GM19372 (cell line): ENCODE data around the gene LEF1.

ENCODE experiments used
- ATAC-seq: cut with Tn5 transposase; IDR thresholded peaks from one replicate; pipeline ENCODE4 v1.9.1; 2021; ENCODE audit warnings: mild to moderate bottlenecking, low read depth, moderate library complexity; ENCODE audit not compliant: unreplicated experiment

Gene LEF1

GRCh38 chr4:108115168-108115526, 53.6 kb downstream of the LEF1 start:
- no peak for ATAC-seq

DNA sequence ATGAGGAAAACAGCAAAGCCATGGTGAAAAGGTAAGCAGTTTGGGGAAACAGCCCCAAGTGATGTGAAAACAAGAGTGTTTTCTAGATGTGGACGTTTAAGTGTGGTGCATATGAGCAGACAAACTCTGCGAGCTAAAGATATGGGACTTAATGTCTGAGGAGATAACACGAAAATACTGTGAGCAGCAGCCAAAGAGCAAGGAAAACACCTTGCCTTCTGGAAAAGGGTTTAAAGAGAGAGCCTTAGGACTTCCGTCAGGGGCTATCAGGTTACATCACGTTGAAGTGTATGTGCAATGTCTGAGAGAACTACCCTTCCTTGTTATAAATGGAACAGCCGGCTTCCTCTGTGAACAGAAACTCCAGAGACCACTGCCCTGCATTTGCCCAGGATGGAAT, 54.2 kb downstream of the LEF1 start:
- ATAC-seq, result no peak

DNA sequence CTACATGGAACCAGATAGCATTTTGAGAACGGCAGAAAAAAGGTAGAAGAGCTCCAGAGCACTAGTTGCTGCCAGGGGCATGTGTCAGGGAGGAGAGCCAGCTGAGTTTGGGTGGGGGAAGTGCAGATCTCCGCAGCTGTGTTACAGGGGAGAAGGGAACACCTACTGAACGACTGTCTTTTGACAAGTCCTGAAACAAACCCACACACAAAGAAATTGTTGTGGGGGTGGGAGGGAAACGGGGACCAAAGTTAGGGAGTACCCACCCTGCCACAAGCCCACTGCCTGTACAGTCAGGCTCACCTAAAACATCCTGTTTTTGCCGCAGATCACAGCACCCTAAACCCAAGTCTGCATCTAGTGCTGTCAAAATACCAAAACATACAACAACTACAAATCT, 55.5 kb downstream of the LEF1 start:
- ATAC-seq, result no peak

DNA sequence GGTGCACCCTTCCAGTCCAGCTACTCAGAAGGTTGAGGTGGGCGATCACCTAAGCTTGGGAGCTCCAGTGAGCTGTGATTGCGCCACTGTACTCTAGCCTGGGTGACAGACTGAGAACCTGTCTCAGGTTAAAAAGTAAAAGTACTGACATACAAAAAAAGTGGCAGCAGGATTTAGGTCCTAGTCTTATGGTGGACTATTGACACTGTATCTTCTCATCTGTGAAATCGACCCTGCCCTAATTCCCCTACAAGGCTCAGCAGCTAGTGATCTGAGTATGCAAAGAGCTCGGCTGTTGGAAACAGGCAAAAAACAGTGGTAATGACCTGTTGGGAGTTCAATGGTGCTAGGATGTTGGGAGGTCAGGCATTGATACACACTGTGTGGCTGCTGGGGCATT, 57.0 kb downstream of the LEF1 start:
- ATAC-seq, result no peak

DNA sequence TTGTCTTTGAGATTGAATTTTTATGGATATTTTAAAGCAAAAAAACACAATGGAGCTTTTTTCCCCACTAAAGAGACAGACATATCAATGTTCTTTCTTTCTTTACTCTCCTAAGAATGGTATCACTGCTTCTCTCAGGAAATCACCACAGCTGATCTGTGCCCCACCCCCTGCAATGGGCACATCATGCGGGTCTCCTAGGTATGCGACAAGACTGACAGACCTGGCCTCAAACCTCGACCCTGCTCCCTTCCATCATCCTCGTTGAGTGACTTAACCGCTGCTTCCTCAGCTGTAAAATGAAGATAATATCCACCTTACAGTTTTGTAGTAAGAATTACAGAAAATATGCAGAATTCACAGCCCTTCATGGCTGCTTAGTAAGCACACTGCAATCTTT, 58.3 kb downstream of the LEF1 start:
- ATAC-seq, result no peak

DNA sequence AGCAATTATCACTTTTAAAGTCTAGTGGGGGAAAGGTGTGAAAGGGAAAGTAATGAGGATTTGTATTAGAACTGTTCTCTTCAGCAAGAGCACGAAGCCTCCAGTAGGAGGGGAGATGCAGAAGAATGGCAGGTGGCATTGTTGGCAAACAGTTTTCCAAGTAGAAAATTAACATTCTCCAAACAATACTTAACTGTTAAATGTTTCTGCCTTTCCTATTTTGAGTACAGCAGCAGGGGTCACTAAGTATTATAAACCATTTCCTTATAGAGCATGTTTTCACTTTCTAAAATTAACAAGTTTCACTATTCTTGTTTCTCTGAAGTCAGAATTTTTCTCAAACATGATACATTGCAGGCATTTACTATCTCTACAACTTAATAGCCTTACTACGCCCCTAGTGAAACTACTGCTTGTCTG, 58.7 kb downstream of the LEF1 start:
- ATAC-seq, result peak; percentile 69

GRCh38 chr4:108109111-108109510, 59.6 kb downstream of the LEF1 start:
- no peak for ATAC-seq

GRCh38 chr4:108107729-108108382, 60.9 kb downstream of the LEF1 start:
- ATAC-seq, result no peak

GRCh38 chr4:108107101-108107500, 61.6 kb downstream of the LEF1 start:
- no peak for ATAC-seq

DNA sequence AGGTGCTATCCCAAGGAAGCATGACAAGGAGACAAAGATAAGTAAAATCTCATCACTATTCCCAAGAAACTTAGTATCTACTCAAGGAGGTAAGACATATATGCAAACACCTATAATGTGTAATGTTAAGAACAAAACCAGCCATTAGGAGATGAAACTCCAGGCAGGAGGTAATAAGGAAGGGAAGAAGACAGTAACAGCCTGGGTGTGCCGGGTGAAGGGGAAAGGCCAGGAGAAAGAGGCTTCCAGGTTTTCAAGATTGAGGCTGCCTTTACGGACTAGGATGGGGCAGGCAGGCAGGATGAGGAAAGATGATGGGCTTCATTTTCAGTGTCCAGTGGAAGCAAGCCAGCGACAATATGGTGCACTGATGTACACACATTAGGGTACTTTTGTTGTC, 62.5 kb downstream of the LEF1 start:
- no peak for ATAC-seq

- no peak for ATAC-seq
These were observed 65.5 kb downstream of the LEF1 start for GRCh38 chr4:108103099-108103862.

- no peak for ATAC-seq
These were observed 67.9 kb downstream of the LEF1 start for GRCh38 chr4:108100827-108101226.

DNA sequence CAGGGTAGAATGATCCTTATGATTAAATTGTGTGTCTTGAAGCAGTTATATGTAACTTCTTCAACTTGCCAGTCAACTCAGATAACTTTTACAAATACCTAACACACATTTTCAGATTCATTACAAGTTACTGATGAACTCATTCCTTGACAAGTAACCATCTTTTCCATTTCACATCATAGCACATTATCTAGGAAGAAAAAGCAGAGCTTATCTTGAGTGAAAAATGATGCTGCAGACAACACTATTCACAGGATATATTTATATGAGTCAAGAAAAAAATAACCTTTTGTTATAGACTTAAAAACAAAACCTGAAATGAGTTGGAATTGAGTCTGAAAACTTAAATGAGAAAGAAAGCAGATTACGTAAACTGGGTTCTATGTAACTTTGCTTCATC, 68.9 kb downstream of the LEF1 start:
- ATAC-seq, result no peak

GRCh38 chr4:108097990-108098553, 70.7 kb downstream of the LEF1 start:
- no peak for ATAC-seq

DNA sequence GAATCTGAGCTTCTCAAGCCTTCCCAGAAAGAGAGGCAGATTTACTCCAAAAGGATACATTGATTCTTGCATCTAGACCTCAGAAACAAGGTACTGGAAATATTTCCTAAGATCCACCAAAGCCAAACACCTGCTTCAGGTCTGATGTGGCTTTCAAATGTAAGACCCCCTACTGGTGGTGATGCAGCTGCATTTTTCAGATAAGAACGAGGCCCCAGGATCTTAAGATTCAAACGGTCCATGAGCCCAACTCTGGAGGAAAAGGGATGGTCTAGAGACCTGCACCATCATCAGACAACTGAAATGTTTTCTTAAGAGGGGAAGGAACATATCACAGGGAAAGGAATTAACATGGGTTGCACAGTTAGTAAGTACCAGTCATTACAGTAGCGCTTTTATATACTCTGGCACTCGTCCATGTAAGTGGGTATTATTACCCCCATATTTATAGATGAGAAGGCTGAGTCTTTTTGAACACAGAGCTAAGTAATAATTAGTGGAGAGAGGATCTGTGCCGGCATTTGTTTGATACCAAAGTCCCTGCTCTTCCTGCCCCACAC, 73.7 kb downstream of the LEF1 start:
- ATAC-seq, result no peak

- no peak for ATAC-seq
These were observed 74.6 kb downstream of the LEF1 start for GRCh38 chr4:108094131-108094530.

- no peak for ATAC-seq
These were observed 76.4 kb downstream of the LEF1 start for GRCh38 chr4:108092288-108092687.

DNA sequence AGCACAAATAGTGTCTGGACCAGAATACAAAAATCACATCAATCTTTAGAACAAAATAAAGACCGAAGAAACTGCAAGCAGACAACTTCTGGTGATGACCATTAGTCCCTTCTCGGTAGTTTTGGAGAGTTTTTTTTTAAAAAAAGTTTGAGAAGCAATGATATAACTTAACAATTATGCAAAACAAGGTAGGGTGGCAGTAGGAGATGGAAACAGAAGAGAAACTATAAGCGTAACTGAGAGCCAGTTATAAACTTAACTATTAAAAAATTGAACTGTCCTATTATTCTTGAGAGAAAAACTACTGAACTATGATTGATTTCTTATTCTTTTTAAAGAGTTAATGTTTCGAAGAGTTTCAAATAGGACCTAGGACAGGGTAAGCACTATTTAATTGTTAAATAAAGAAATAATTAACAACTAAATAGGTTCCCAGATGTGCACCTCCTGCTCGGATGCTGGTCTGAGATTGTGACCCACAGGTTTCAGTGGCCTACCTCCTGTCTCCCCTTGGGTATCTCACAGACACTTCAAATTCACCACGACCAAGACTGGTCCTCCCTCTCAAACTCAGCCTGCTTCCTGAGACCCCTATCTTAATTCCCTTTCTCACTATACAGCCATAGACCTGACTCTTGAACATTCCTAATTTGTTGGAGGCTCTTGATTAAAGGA, 81.3 kb downstream of the LEF1 start:
- ATAC-seq, result no peak

GRCh38 chr4:108081256-108081655, 87.5 kb downstream of the LEF1 start:
- no peak for ATAC-seq

DNA sequence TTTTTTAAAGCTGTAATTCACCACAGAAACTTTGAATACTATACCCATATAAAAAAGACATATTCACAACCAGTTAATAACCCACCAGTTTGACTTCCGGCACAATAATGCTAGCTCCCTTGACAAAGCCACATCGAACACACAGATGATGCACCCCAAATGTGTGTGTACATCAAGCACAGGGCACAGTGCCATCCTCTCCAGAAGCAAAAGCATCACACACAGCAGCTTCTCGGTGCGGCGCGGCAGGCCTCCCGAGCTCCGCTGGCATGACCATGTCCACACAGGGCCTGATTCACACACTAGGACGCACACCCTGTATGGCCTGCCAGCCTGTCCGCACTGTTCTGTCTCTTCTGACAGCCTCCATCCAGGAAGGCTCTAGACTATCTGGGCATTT, 88.0 kb downstream of the LEF1 start:
- ATAC-seq, result no peak
